Heart left ventricle (tissue), 16 donors: Measurements from ENCODE around the gene EGLN1. TPM values are rescaled to one million over a fixed set of nuclear protein-coding genes. Genes with fewer than 3 reads are reported as not detected.
"Not testable (repeated sequence)": the region's sequence is repeated elsewhere in the genome, so short reads cannot be mapped to it uniquely, and the experiment has no call there.

Experiments
- ATAC-seq, 4 donors: fragments of 200-7000 bp; cut with Tn5 transposase; one replicate each; pipeline ENCODE4 v1.9.1; 2020 to 2022; ENCODE audit warnings: moderate library complexity in 4 of 4, mild to moderate bottlenecking in 3 of 4, moderate number of reproducible peaks in 1 of 4
- DNase-seq, 5 donors: peaks; one replicate each; pipeline ENCODE4 v3.0.0-alpha.2; 2020
- H3K27ac ChIP-seq, 12 donors: fragments of 200-600 bp; sonication (generic) in 4 of 12; one replicate each; pipeline versions ENCODE4 v1.5.0 to v1.8.0; 2016 to 2022; ENCODE audit warnings: mild to moderate bottlenecking in 2 of 12
- H3K27me3 ChIP-seq, 9 donors: fragments of 200-600 bp; sonication (generic) in 2 of 9; one replicate each; pipeline versions ENCODE4 v1.5.1 to v1.8.0; 2016 to 2022; ENCODE audit warnings: mild to moderate bottlenecking in 3 of 9
- H3K36me3 ChIP-seq, 9 donors: fragments of 200-600 bp; sonication (generic) in 2 of 9; one replicate each; pipeline versions ENCODE4 v1.5.0 to v1.8.0; 2018 to 2022; ENCODE audit warnings: mild to moderate bottlenecking in 2 of 9
- H3K4me1 ChIP-seq, 12 donors: fragments of 200-600 bp; sonication (generic) in 4 of 12; one replicate each; pipeline versions ENCODE4 v1.5.0 to v1.8.0; 2016 to 2022; ENCODE audit warnings: mild to moderate bottlenecking in 3 of 12
- H3K4me3 ChIP-seq, 12 donors: fragments of 200-600 bp; sonication (generic) in 4 of 12; one replicate each; pipeline versions ENCODE4 v1.5.0 to v1.8.0; 2017 to 2022; ENCODE audit warnings: mild to moderate bottlenecking in 9 of 12, moderate library complexity in 4 of 12
- H3K9me3 ChIP-seq, 12 donors: fragments of 200-600 bp; sonication (generic) in 4 of 12; one replicate each; pipeline versions ENCODE4 v1.5.0 to v1.8.0; 2016 to 2022; ENCODE audit warnings: mild to moderate bottlenecking in 1 of 12
- CTCF ChIP-seq, 12 donors: fragments of 200-600 bp; sonication (generic) in 4 of 12; IDR thresholded peaks; one replicate each; pipeline versions ENCODE4 v1.5.0 to v1.8.0; 2018 to 2022; ENCODE audit warnings: antibody characterized with exemption in 12 of 12, mild to moderate bottlenecking in 5 of 12
- POLR2A ChIP-seq, 2 donors: fragments of 450-650 bp; IDR thresholded peaks; one replicate each; pipeline ENCODE4 v1.6.1; 2017; ENCODE audit warnings: antibody characterized with exemption in 2 of 2, mild to moderate bottlenecking in 2 of 2, moderate library complexity in 2 of 2
- whole genome bisulfite sequencing, 4 donors: extraction: QIAGEN DNeasy Blood & Tissue Kit in 2 of 4; methylation state at CpG; one replicate each; pipeline versions ENCODE4 v1.1.5 to v1.1.7; 2013 to 2018; 5-methylcytosine and 5-hydroxymethylcytosine counted together
- intact Hi-C, 10 donors: fragments of 100-400 bp; cut with DNase I; formaldehyde crosslinking; loops; one replicate each; pipeline versions ENCODE4 v1.11.1 to v1.14.2; 2022
- polyA plus RNA-seq, 2 donors: library from polyadenylated mRNA; stranded (reverse); fragments of 200-250 nt; gene quantifications; one replicate each; pipeline ENCODE4 v1.2.3, GENCODE V29; 2013
- total RNA-seq, 9 donors: library from RNA; depleted of rRNA in 2 of 9; stranded (reverse); fragments of >200 nt in 2 of 9; fragmentation: NEBNext Ultra II Directional in 3 of 9; extraction: Animal tissue kit (Norgen Biotek cat#: 25700) in 3 of 9; gene quantifications; one replicate each; pipeline versions ENCODE4 v1.1.0 to v1.2.4, GENCODE V29; 2016 to 2023
- donor health status: ischemic (EF 13 %, LVEDD 7.1; RV severe dilation, severe dysfunction).
- donor health status: healthy with polysubstance abuse.
- donor health status: DM: no; HTN: yes; CAD: no.
- donor health status: DM: no; HTN: no; CAD: no.
- donor health status: ischemic (EF 25% LVEDD 6.9; RV normal size, moderate dysfunction).
- donor health status: ischemic (EF 25% LVEDD 5.7; RV mildly dilated, moderate dysfunction).
- donor health status: healthy.
- donor health status: DM: yes; HTN: yes; CAD: no.
- donor health status: ischemic (EF 35%, LVEDD 5.7; RV mildly dilated, moderate dysfunction).
- donor health status: nonischemic (EF 11% LVEDD 7.7; RV severe dilation, severe dysfunction).
- donor health status: DM: yes; HTN: yes; CAD: no.
- donor health status: PGD.
- donor health status: ischemic (EF 29% LVEDD 5.4; RV normal size, mild dysfunction).
- donor health status: nonischemic (EF 23%, LVEDD 6.1; RV moderate dilation, normal function).

EGLN1 gene
- total and polyA plus RNA-seq, 11 donors: 20.8 to 122 (median 70.0) TPM

DNA sequence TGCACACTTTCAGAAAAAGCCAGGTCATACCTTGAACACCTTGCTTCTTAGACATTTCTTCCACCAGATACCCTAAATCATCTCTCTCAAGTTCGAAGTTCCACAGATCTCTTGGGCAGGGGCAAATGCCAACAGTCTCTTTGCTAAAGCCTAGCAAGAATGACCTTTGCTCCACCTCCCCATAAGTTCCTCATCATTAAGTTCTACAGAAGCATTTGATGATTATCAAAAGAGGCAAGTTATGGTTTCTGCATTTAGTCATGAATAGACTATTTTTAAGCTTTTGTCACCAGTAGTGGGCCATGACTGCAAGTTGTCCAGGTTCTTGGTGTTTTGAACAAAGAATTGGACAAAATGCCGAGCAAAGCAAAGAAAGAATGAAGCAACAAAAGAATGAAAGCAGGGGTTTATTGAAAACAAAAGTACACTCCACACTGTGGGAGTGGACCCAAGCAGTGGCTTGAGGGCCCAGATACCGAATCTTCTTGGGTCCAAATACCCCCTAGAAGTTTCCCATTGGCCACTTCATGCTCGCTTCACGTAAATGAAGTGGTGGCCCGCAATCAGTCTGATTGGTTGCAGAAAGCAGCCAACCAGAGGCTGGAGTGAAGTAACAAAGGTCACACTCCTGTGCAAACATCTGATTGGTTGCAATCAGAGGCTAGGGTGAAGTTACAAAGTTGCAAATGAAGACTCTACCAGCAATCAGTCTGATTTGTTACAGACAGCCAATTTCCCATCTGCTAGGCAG is 9.8 kb upstream of the EGLN1 start:
- Histone ChIP-seq H3K4me3 (no peak overlapping the region), H3K9me3 (no peaks in the 10 kb centered on the region), H3K4me1 (peaks cover 0 to 11% (median 0%) of the 10 kb centered on the region in 12 donors), H3K27ac (no peak overlapping the region), H3K36me3 (no peaks in the 10 kb centered on the region), H3K27me3 (no peaks in the 10 kb centered on the region)
- DNase-seq: no peak
- 85 to 92% (median 90%) methylated on average over 6 of the region's 6 CpGs for WGBS, 4 donors
- intact Hi-C loops: loop anchor here in 1 of 10 donors (10.0 kb wide), 1 partner anchor 53 kb away; no protein-coding TSS in a partner anchor
- ATAC-seq: no peak
- TF ChIP-seq CTCF (IDR thresholded peaks at IDR 0.05) (no peak), POLR2A (IDR thresholded peaks at IDR 0.05) (no peak)

DNA sequence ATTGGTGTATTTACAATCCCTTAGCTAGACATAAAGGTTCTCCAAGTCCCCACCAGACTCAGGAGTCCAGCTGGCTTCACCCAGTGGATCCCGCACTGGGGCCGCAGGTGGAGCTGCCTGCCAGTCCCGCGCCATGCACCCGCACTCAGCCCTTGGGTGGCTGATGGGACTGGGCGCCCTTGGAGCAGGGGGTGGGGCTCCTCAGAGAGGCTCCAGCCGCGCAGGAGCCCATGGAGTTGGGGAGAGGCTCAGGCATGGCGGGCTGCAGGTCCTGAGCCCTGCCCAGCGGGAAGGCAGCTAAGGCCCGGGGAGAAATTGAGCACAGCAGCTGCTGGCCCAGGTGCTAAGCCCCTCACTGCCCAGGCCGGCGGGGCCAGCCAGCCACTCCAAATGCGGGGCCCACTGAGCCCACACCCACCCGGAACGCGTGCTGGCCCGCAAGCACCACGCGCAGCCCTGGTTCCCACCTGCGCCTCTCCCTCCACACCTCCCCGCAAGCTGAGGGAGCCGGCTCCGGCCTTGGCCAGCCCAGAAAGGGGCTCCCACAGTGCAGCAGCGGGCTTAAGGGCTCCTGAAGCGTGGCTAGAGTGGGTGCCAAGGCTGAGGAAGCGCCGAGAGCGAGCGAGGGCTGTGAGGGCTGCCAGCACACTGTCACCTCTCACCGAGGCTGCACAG is 8.7 kb upstream of the EGLN1 start:
- peaks cover 0 to 11% (median 1%) of the 10 kb centered on the region in 12 donors for H3K4me1 ChIP-seq
- ATAC-seq: not testable (repeated sequence)

DNA sequence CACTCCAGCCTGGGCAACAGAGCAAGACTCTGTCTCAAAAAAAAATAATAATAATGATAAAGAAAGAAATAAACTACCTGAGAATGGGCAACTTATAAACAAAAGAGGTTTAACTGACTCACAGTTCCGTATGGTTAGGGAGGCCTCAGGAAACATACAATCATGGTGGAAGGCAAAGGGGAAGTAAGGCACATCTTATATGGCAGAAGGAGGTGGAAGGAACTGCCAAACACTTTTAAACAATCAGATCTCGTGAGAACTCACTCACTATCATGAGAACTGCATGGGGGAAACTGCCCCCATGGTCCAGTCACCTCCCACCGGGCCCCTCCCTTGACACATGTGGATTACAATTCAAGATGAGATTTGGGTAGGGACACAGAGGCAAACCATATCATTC is 6.3 kb upstream of the EGLN1 start:
- intact Hi-C loops: loop anchor here in 2 of 10 donors (5.0 to 10.0 kb wide), 3 partner anchors 74 to 104 kb away; partner anchors contain the start of gene TSNAX (in 1 of the 2)
- TF ChIP-seq POLR2A (IDR thresholded peaks at IDR 0.05) (no peak), CTCF (IDR thresholded peaks at IDR 0.05) (no peak)
- no peaks in the 10 kb centered on the region for H3K27me3 ChIP-seq

More for the DNA sequence above, 8.7 kb upstream of the EGLN1 start:
- not testable (repeated sequence) for DNase-seq, H3K36me3 ChIP-seq, H3K27me3 ChIP-seq, H3K27ac ChIP-seq, H3K4me3 ChIP-seq, H3K9me3 ChIP-seq
- 94 to 97% (median 96%) methylated on average over 22 to 31 of the region's 31 CpGs for WGBS, 4 donors
- intact Hi-C loops: loop anchor here in 1 of 10 donors (10.0 kb wide), 1 partner anchor 54 kb away; no protein-coding TSS in a partner anchor

DNA sequence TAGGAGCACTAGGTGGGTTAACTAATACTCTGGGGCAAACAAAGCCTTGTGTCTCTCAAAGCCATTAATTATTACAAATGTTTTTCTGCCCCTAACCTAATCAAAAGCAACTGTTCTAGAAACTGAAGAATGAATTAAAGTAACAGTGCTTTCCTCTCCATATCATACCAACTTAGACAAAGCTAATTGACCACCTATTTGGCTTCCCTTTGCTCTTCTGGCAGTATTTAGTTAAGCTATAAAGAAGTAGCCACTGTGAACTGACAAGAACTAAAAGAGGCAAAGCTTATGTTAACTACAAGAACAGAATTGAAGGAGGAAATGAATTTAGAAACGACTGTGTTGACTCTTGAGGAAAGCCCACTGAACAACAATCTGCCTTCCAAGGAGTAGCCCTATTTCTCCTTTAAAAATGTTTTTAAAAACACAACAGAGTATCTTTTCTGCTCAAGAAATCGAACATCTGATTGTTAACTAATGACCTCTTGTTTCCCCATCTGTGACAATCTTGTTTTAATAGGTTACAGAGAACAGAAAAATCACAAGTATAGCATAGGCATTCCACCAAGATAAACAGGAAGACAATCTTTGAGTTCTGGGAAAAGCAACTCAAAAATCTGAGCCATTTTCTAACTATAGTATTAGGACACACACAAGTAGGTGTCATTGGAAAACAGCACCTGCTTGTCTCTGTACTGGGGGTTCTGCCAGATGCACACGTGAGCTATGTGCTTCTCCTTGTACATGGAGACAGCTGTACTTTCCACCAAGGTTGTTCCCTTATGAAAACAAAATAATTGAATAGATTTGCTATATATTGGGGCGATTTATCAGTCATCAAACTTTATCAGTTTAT is 3.1 kb upstream of the EGLN1 start:
- Histone ChIP-seq H3K9me3 (no peaks in the 10 kb centered on the region), H3K36me3 (no peaks in the 10 kb centered on the region), H3K4me1 (peaks cover 0 to 29% (median 19%) of the 10 kb centered on the region in 12 donors), H3K27ac (peak overlapping the region; percentile 41 to 99 (median 69)), H3K27me3 (no peaks in the 10 kb centered on the region), H3K4me3 (no peak overlapping the region)
- WGBS, 4 donors: 21 to 28% (median 23%) methylated on average over 4 of the region's 4 CpGs
- intact Hi-C loops: loop anchor here in 8 of 10 donors (5.0 to 10.0 kb wide), 9 partner anchors 48 to 177 kb away; partner anchors contain the start of gene TSNAX (in 4 of the 8)
- DNase-seq (peak in 3 of 5 donors; percentile 34 to 79 (median 76)), ATAC-seq (peak in 3 of 4 donors; percentile 15 to 55 (median 50))
- TF ChIP-seq POLR2A (IDR thresholded peaks at IDR 0.05) (no peak), CTCF (IDR thresholded peaks at IDR 0.05) (no peak)

More for the DNA sequence above, 6.3 kb upstream of the EGLN1 start:
- Histone ChIP-seq H3K4me1 (peaks cover 0 to 33% (median 19%) of the 10 kb centered on the region in 12 donors), H3K36me3 (no peaks in the 10 kb centered on the region), H3K9me3 (no peaks in the 10 kb centered on the region), H3K27ac (no peak overlapping the region), H3K4me3 (no peak overlapping the region)
- ATAC-seq (no peak), DNase-seq (no peak)
- 79 to 92% (median 84%) methylated on average over 3 of the region's 3 CpGs for WGBS, 4 donors
